Activated CD8-positive, alpha-beta memory T cell treated with anti-CD3 and anti-CD28 coated beads, Interleukin-2, amount 10 ng/mL, durations not matched to agents 7 days and 5 days (primary cell): ENCODE measurements around the gene ERC2. TPM values are rescaled to one million over a fixed set of nuclear protein-coding genes. Genes with fewer than 3 reads are reported as not detected.

Source experiments
- ATAC-seq: fragments of 150-1000 bp; cut with Tn5 transposase; one replicate; pipeline ENCODE4 v1.10.0; 2021; ENCODE audit warnings: moderate library complexity
- CTCF ChIA-PET: fragments of 350-600 bp; sonication (Branson Sonifier 250); formaldehyde crosslinking; loops from one replicate; lab custom pipeline; 2021; ENCODE audit warnings: antibody characterized with exemption; lab: Charles Lee
- DNase-seq: peaks from one replicate; pipeline ENCODE4 v3.0.0-alpha.2; 2020
- H3K27ac Mint-ChIP-seq: one replicate; pipeline ENCODE4 v1.8.0; 2021; ENCODE audit warnings: mild to moderate bottlenecking, mixed read lengths
- H3K27me3 Mint-ChIP-seq: one replicate; pipeline ENCODE4 v1.8.0; 2021; ENCODE audit warnings: mixed read lengths
- H3K36me3 Mint-ChIP-seq: one replicate; pipeline ENCODE4 v1.8.0; 2021; ENCODE audit warnings: mild to moderate bottlenecking, mixed read lengths
- H3K4me1 Mint-ChIP-seq: one replicate; pipeline ENCODE4 v1.8.0; 2021; ENCODE audit warnings: mixed read lengths
- H3K4me3 Mint-ChIP-seq: one replicate; pipeline ENCODE4 v1.8.0; 2021; ENCODE audit warnings: mild to moderate bottlenecking, moderate library complexity, mixed read lengths
- H3K9me3 Mint-ChIP-seq: one replicate; pipeline ENCODE4 v1.8.0; 2022; ENCODE audit warnings: low read depth, mixed read lengths
- total RNA-seq, 2 experiments: library from RNA; stranded (reverse); gene quantifications; one replicate each; pipeline ENCODE4 v1.2.3, GENCODE V29; 2021

The ERC2 gene
- total RNA-seq, 2 experiments from 2014 or later = not detected

DNA sequence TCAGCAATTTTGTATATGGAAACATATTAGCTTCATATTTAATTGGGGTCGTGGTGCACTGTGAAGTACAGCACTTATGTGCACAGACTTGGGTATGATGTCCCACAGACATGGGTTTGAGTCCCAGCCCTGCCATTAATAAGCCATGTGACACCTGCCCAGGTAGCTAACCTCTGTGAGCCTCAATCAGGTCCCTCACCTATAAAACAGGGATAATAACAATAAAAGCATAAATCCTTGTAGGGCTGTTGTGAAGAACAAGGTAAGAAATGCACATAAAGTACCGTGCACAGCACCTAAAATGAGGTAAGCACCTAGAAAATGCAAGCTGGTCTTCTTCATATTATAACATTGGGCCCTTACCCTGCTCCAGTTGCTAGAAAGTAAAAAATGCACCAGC, 807.6 kb downstream of the ERC2 start:
- no peak for ATAC-seq
- Mint-ChIP-seq H3K27me3 (no peaks in the 10 kb centered on the region), H3K4me3 (no peak overlapping the region), H3K27ac (no peak overlapping the region), H3K4me1 (no peaks in the 10 kb centered on the region), H3K9me3 (peaks cover 2% of the 10 kb centered on the region), H3K36me3 (no peaks in the 10 kb centered on the region)
- CTCF ChIA-PET = interaction anchor here (0.7 kb wide), 1 partner anchor 593 kb away, joined by 3 read pairs; no protein-coding TSS in a partner anchor
- no peak for DNase-seq

DNA sequence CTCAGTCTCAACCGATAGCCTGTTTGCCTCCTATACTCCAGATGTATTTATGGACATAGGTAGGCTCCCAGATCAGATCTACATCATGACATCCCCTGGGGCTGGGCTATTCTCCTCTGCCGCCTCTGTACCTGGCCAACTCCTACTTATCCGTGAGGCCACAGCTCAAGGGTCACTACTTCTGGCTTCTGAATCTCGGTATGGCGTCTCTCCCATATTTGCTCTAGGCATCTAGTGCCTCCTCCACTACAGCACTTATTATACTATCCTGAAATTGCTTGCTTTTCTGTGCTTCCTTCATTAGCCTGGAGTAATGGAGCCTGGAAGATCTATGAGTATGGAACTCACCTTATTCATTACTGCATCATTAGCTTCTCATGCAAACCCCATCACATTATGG, 808.6 kb downstream of the ERC2 start:
- no peak for DNase-seq
- H3K9me3 Mint-ChIP-seq = peaks cover 2% of the 10 kb centered on the region
- H3K27ac Mint-ChIP-seq = no peak overlapping the region
- no peaks in the 10 kb centered on the region for H3K36me3 Mint-ChIP-seq
- no peak overlapping the region for H3K4me3 Mint-ChIP-seq
- no peaks in the 10 kb centered on the region for H3K27me3 Mint-ChIP-seq
- ATAC-seq = no peak
- CTCF ChIA-PET = no interaction called here
- no peaks in the 10 kb centered on the region for H3K4me1 Mint-ChIP-seq

DNA sequence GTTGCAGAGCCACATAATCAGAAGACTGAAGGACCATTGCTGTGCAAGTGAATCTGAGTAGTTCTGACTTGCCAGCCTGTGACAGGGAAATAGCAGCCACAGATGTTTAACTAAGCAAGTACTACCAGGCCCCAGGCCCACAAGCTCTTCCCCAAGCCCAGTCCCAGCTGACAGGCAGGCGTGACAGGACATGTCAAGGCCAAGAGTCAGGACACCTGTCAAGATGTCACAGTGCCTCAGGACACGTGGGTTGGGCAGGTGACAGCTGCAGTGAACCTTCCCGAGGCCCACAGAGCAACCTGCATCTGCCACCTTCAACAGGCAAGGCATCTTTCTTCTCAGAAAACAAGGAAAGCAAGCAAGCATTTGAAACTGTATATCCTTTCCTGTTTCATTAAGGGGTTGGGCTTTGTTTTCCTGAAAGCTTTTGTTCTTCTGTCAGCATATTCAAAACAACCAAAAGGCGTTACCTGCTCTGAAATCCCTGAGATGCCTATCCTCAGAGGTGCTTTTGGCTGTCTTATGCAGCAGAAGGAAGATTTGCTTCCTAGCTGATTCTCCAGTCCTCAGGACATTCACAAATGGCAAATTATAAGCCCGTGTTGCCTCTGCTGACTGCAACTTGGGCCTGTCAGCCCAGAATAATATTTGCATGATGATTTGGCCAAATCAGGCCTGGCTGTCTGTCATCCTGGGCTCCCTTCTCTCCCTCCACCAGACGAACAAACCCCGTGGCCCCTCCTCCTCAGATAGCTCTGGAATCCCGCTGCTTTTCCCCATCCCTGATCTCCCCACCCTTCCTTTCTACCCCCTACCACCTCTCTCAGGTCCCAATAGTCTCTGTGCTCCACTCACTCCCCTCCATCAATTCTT, 809.3 kb downstream of the ERC2 start:
- DNase-seq (no peak), ATAC-seq (no peak)
- Mint-ChIP-seq H3K9me3 (peaks cover 2% of the 10 kb centered on the region), H3K4me1 (no peaks in the 10 kb centered on the region), H3K36me3 (no peaks in the 10 kb centered on the region), H3K27ac (no peak overlapping the region), H3K27me3 (no peaks in the 10 kb centered on the region), H3K4me3 (no peak overlapping the region)
- CTCF ChIA-PET = no interaction called here

DNA sequence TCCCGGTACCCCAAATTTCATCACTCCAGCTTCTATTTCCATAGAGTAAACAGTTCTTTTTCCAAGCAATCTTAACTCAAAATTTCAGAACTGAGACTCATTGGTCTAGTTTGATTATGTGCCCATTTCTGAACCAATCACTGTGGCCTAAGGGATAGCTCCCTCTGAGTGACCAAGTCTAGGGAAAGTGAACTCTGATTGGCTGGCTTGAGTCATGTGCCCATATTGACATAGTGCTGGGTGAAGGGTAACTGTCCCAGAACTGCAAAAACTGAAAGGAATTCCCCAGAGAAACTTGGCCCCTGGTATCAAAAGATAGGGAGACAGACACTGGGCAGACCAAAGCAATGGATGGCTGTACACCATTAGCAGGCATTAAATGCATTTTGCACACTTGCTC, 810.0 kb downstream of the ERC2 start:
- no peaks in the 10 kb centered on the region for H3K36me3 Mint-ChIP-seq
- no peaks in the 10 kb centered on the region for H3K27me3 Mint-ChIP-seq
- H3K9me3 Mint-ChIP-seq = peaks cover 2% of the 10 kb centered on the region
- DNase-seq (no peak), ATAC-seq (no peak)
- H3K4me3 Mint-ChIP-seq = no peak overlapping the region
- no peaks in the 10 kb centered on the region for H3K4me1 Mint-ChIP-seq
- CTCF ChIA-PET = no interaction called here
- no peak overlapping the region for H3K27ac Mint-ChIP-seq

DNA sequence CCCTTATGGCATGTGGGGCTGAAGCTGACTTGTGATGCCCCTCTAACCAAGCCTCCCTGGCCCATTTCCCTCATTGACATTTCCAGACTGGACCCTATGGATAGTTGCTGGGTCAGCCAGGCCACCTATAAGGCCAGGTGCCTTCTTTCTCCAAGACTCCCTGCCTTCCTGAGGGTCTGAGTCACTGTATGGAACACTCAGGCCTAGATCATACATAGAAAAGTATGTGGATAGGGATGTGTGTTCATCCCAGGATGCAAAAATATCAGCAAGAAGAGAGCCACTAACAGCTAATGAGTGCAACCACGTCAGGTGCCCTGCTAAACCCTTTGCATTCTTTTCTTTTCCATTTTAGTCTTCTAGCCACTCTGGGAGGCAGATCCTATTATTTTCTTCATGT, 812.7 kb downstream of the ERC2 start:
- Mint-ChIP-seq H3K9me3 (peaks cover 2% of the 10 kb centered on the region), H3K4me1 (no peaks in the 10 kb centered on the region), H3K27ac (no peak overlapping the region), H3K27me3 (no peaks in the 10 kb centered on the region), H3K36me3 (no peaks in the 10 kb centered on the region), H3K4me3 (no peak overlapping the region)
- no peak for DNase-seq
- CTCF ChIA-PET = no interaction called here
- ATAC-seq = no peak

DNA sequence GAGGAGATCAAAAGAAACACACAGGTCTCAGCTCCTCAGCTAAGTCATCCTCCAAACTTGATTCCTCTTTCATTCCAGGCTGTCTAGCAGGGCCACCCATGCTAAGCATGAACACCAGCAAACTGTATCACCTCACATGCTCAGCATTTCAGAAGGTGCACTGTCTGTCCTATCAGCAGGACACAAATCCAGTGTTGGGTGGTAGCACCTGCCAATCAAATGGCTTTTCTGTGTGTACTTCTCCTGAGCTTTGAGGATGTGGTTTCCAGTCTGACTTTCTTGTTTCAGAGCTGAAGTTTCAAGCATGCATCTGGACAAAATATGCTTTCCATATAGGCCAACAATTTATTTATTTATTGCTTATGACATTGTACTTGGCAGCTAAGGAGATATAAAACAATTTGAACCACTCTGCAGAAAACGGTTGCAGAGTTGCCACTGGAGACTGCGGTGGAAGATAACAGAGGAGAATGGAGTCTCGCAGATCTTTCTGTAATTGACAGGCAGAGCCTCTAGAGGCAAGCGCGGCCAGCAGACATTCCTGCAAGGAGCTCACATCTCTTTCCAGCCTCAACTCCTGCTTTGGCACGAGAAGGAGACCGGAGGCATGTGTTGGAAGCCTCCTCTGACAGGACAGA, 814.0 kb downstream of the ERC2 start:
- Mint-ChIP-seq H3K27me3 (no peaks in the 10 kb centered on the region), H3K4me3 (no peak overlapping the region), H3K4me1 (no peaks in the 10 kb centered on the region), H3K36me3 (no peaks in the 10 kb centered on the region), H3K9me3 (peaks cover 2% of the 10 kb centered on the region), H3K27ac (no peak overlapping the region)
- ATAC-seq (no peak), DNase-seq (no peak)
- CTCF ChIA-PET = no interaction called here

DNA sequence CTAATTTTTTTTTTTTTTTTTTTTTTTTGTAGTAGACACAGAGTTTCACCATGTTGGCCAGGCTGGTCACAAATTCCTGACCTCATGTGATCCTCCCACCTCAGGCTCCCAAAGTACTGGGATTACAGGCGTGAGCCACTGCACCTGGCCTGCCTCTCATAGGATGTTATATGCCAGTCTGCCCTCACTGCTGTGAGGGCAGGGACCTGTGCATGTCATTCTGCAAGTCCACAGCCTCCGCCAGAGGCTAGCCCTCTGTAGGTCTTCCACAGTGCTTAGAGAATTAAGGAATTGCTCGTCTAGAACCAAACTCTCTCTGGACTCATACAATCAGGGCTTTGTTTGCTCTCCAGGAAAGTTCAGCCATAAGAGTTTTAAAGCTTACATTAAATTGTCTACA, 817.3 kb downstream of the ERC2 start:
- ATAC-seq = no peak
- Mint-ChIP-seq H3K4me1 (no peaks in the 10 kb centered on the region), H3K9me3 (no peaks in the 10 kb centered on the region), H3K36me3 (no peaks in the 10 kb centered on the region), H3K27me3 (no peaks in the 10 kb centered on the region), H3K27ac (no peak overlapping the region), H3K4me3 (no peak overlapping the region)
- CTCF ChIA-PET = no interaction called here
- DNase-seq = no peak

DNA sequence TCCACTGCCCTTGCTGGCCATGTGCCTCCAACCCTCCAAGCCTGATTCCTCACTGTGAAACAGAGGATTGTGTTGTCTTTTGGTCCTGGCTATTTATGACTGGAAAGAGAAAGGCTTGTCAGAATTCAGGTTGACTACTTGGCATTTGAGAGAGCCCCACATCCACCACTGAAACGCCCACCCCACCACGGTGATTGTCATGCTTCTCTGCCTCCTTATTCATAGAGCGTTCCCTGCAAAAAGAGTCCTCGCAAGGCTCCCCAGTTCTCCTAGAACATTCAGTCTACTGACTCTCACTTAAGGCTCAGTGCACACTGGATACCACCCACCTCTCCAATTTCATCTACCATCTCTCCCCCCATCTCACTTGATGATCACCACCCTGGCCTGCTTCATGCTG, 818.3 kb downstream of the ERC2 start:
- Mint-ChIP-seq H3K4me3 (no peak overlapping the region), H3K9me3 (no peaks in the 10 kb centered on the region), H3K27ac (no peak overlapping the region), H3K36me3 (no peaks in the 10 kb centered on the region), H3K4me1 (no peaks in the 10 kb centered on the region), H3K27me3 (no peaks in the 10 kb centered on the region)
- no peak for ATAC-seq
- CTCF ChIA-PET = no interaction called here
- DNase-seq = no peak

DNA sequence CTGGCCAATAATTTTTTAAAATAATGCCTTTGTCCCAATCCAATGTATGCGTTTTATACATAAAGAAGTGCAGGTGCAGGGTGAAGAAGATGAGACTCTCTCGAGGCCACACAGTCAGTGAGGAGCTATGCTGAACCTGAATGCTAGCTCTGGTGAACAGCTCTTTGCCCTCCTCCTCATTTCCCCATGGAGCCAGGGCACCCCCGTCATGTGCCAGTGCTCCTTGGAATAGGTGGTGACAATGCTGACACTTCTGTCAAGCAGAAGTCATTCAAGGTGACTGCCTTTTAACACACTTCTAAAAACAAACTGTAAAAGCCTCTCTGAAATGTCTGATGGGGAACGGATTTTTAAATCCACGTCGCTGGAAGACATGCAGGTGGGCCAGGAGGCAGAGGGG, 818.7 kb downstream of the ERC2 start:
- no peak overlapping the region for H3K27ac Mint-ChIP-seq
- H3K4me1 Mint-ChIP-seq = no peaks in the 10 kb centered on the region
- H3K4me3 Mint-ChIP-seq = no peak overlapping the region
- H3K9me3 Mint-ChIP-seq = no peaks in the 10 kb centered on the region
- CTCF ChIA-PET = no interaction called here
- H3K27me3 Mint-ChIP-seq = no peaks in the 10 kb centered on the region
- DNase-seq (no peak), ATAC-seq (no peak)
- H3K36me3 Mint-ChIP-seq = no peaks in the 10 kb centered on the region

DNA sequence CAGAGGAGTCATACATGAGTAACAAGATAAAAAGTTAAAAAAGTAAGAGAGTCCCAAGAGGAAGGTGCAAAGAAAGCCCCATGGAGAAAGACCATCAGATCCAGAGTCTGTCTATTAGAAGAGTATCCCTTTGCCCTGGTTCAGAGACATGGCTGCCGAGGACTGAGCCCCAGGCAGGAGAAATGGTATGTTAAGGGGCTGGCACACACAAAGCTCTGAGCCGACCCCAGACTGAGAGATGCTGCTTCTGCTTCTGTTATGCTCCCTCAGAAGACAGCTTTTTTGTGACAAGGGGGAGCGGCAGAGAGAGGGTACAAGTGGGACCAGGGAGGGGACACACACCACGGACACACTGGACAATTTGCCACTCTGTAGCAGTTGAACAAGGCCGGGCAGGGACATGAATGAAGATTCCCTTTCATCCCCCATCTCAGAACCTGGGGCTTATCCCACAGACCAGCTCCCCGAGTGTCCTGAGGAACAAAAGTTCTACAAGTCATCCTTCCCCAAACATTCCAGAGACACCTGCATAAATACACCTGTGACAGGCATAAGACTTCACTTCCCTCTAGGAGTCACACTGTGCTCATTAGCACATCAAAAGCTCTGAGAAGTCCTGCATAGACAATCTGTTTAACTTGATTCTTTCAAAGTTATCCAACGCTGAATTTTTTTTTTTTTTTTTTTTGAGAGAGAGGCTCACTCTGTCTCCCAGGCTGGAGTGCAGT, 819.5 kb downstream of the ERC2 start:
- no peaks in the 10 kb centered on the region for H3K36me3 Mint-ChIP-seq
- no peak for ATAC-seq
- H3K9me3 Mint-ChIP-seq = no peaks in the 10 kb centered on the region
- no peak overlapping the region for H3K4me3 Mint-ChIP-seq
- H3K27ac Mint-ChIP-seq = no peak overlapping the region
- DNase-seq = no peak
- no peaks in the 10 kb centered on the region for H3K4me1 Mint-ChIP-seq
- no peaks in the 10 kb centered on the region for H3K27me3 Mint-ChIP-seq
- CTCF ChIA-PET = no interaction called here

DNA sequence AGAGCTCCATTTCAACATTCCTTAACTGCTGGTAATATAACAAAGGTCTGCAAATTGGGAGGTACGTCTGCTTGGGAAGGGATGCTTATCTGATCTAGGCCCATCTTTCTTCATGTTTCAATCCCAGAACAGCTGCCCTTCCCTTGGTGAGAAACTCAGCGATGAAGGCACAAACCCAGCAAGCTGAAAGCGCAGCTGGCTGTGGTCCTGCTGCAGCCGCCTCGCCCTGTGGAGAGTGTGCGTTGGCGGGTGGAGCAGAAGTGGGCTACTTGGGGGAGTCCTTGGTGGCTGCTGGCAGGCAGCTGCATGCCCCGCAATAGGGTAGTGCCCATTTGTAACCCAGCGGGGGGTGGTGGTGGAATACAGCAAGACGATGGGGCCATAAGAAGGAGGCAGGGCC, 820.6 kb downstream of the ERC2 start:
- ATAC-seq (no peak), DNase-seq (no peak)
- Mint-ChIP-seq H3K4me1 (no peaks in the 10 kb centered on the region), H3K27ac (no peak overlapping the region), H3K9me3 (no peaks in the 10 kb centered on the region), H3K36me3 (no peaks in the 10 kb centered on the region), H3K4me3 (no peak overlapping the region), H3K27me3 (no peaks in the 10 kb centered on the region)
- CTCF ChIA-PET = no interaction called here

DNA sequence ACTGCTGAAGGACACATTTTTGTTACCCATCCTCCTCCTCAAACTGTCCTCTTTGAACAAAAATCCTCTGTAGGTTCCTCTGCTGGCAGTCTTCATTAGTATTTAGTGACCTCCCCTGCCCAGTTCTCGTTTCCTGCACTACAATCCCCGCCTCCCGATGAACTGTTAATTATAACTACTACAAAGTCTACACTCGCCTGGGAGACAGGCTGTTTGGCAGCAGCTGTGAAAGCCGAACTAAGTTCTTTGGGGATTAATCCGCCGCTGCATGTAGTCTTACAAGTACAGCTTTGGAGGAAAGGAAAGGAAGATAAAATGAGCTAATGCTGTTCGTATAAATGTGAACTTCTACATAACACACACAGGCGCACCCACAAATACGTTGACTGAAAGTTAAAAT, 821.2 kb downstream of the ERC2 start:
- Mint-ChIP-seq H3K36me3 (no peaks in the 10 kb centered on the region), H3K9me3 (no peaks in the 10 kb centered on the region), H3K27ac (no peak overlapping the region), H3K4me3 (no peak overlapping the region), H3K4me1 (no peaks in the 10 kb centered on the region), H3K27me3 (no peaks in the 10 kb centered on the region)
- no peak for ATAC-seq
- CTCF ChIA-PET = no interaction called here
- DNase-seq = no peak

DNA sequence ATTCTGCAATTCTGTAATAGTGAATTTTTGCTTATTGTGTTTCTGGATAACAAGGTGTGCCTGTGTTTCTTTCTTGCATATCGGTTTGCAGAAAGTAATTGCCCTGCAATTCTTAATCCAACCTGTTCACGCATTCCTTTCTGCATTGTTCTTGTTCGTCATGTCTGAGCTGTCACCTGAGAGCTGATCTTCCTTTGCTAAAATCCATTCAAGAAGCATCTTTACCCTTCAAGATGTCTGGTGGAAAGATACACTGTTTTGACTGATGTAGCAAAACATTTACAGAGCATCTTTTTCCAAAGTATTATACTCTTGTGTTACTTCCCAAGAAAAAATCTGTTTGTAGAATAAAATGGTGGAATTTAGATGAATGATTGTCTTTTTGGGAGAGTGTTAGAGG, 822.1 kb downstream of the ERC2 start:
- no peak overlapping the region for H3K27ac Mint-ChIP-seq
- H3K4me1 Mint-ChIP-seq = no peaks in the 10 kb centered on the region
- CTCF ChIA-PET = no interaction called here
- DNase-seq (no peak), ATAC-seq (no peak)
- no peaks in the 10 kb centered on the region for H3K27me3 Mint-ChIP-seq
- no peaks in the 10 kb centered on the region for H3K36me3 Mint-ChIP-seq
- H3K9me3 Mint-ChIP-seq = no peaks in the 10 kb centered on the region
- no peak overlapping the region for H3K4me3 Mint-ChIP-seq

DNA sequence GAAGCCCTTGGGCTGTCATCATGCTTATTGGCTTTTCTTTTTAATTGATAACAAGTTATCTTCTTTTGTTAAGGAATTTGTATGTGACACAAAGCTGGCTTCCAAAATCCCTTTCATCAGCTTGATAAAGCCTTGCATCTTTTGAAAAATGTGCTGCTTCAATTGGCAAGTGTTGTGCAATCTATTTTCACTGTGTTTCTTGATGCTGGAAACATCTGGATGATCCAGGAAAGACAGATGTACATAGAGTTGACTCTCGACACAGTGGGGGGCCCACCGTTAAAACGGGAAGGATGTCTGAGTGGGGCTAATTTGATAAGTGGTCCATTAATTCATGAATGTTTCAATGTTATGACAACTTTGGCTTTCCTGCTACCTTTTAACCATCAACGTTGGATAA, 822.8 kb downstream of the ERC2 start:
- no peak overlapping the region for H3K4me3 Mint-ChIP-seq
- no peaks in the 10 kb centered on the region for H3K9me3 Mint-ChIP-seq
- DNase-seq (no peak), ATAC-seq (no peak)
- no peaks in the 10 kb centered on the region for H3K4me1 Mint-ChIP-seq
- no peaks in the 10 kb centered on the region for H3K27me3 Mint-ChIP-seq
- CTCF ChIA-PET = no interaction called here
- H3K27ac Mint-ChIP-seq = no peak overlapping the region
- H3K36me3 Mint-ChIP-seq = no peaks in the 10 kb centered on the region
